Smooth muscle cell (in vitro differentiated cells): ENCODE measurements around the gene UNC93B1. TPM values are rescaled to one million over a fixed set of nuclear protein-coding genes. Genes with fewer than 3 reads are reported as not detected.

Source experiments
- DNase-seq: peaks from one replicate; lab custom pipeline; 2025; ENCODE audit not compliant: unreplicated experiment; lab: John Stamatoyannopoulos, UW
- H2AFZ ChIP-seq: fragments of 200-600 bp; sonication (generic); 2 replicates; pipeline ENCODE4 v1.6.0; 2016; ENCODE audit warnings: antibody characterized with exemption, low read depth, mild to moderate bottlenecking
- H3F3A ChIP-seq: fragments of 200-600 bp; sonication (generic); 2 replicates; pipeline ENCODE4 v1.6.0; 2017; ENCODE audit warnings: antibody characterized with exemption, low read depth
- H3K27ac ChIP-seq: fragments of 200-600 bp; sonication (generic); 2 replicates; pipeline ENCODE4 v1.5.1; 2016; ENCODE audit warnings: low read depth, mild to moderate bottlenecking
- H3K27me3 ChIP-seq: fragments of 200-600 bp; sonication (generic); 2 replicates; pipeline ENCODE4 v1.6.1; 2016; ENCODE audit warnings: low read depth, mild to moderate bottlenecking
- H3K36me3 ChIP-seq: fragments of 200-600 bp; sonication (generic); 2 replicates; pipeline ENCODE4 v1.5.1; 2016; ENCODE audit warnings: low read depth
- H3K4me1 ChIP-seq: fragments of 200-600 bp; sonication (generic); 2 replicates; pipeline ENCODE4 v1.5.1; 2016; ENCODE audit warnings: low read depth
- H3K4me2 ChIP-seq: fragments of 200-600 bp; sonication (generic); 2 replicates; pipeline ENCODE4 v1.6.0; 2016; ENCODE audit warnings: mild to moderate bottlenecking
- H3K4me3 ChIP-seq: fragments of 200-600 bp; sonication (generic); 2 replicates; pipeline ENCODE4 v1.5.1; 2016; ENCODE audit warnings: mild to moderate bottlenecking
- H3K79me2 ChIP-seq: fragments of 200-600 bp; sonication (generic); 2 replicates; pipeline ENCODE4 v1.6.0; 2016; ENCODE audit warnings: low read depth, mild to moderate bottlenecking
- H3K9ac ChIP-seq: fragments of 200-600 bp; sonication (generic); 2 replicates; pipeline ENCODE4 v1.6.0; 2016; ENCODE audit warnings: low read depth
- H3K9me3 ChIP-seq: fragments of 200-600 bp; sonication (generic); replicated peaks from 2 replicates; pipeline ENCODE4 v1.5.1; 2016; ENCODE audit warnings: low read depth
- H4K20me1 ChIP-seq: fragments of 200-600 bp; sonication (generic); 2 replicates; pipeline ENCODE4 v1.6.0; 2016; ENCODE audit warnings: low read depth
- WGBS: methylation state at CpG from one replicate; pipeline ENCODE4 v1.1.7; 2016; ENCODE audit warnings: low lambda C conversion rate; 5-methylcytosine and 5-hydroxymethylcytosine counted together
- polyA plus RNA-seq: library from polyadenylated mRNA; unstranded; fragments of >200 nt; fragmentation: Nextera tagmentation; extraction: Ambion mirVana; gene quantifications from 2 replicates; pipeline ENCODE4 v1.2.1, GENCODE V29; 2016
- total RNA-seq: library from RNA; depleted of rRNA; stranded (reverse); fragments of >200 nt; gene quantifications from 2 replicates; pipeline ENCODE4 v1.2.3, GENCODE V29; 2014
- TF ChIP-seq, protein P1 (sequence below): fragments of 200-600 bp; sonication (generic); IDR thresholded peaks from 2 replicates; pipeline ENCODE4 v1.5.1; 2017; ENCODE audit warnings: borderline replicate concordance, mild to moderate bottlenecking, antibody characterized with exemption; ENCODE audit not compliant: insufficient read depth, poor library complexity, severe bottlenecking

The UNC93B1 gene
- total and polyA plus RNA-seq, 2 experiments from 2014 or later = 17.5 to 33.4 TPM

GRCh38 chr11:68042219-68043028, 38.5 kb upstream of the UNC93B1 start:
- DNase-seq = no peak
- Histone ChIP-seq H3K27ac (no peak overlapping the region), H4K20me1 (no peaks in the 10 kb centered on the region), H3K27me3 (no peaks in the 10 kb centered on the region), H3K36me3 (no peaks in the 10 kb centered on the region), H3K4me1 (peaks cover 11% of the 10 kb centered on the region), H3K9ac (no peak overlapping the region), H3K4me2 (no peak overlapping the region), H3K9me3 (no peaks in the 10 kb centered on the region), H3F3A (no peaks in the 10 kb centered on the region), H2AFZ (no peak overlapping the region), H3K79me2 (no peaks in the 10 kb centered on the region), H3K4me3 (no peak overlapping the region)
- WGBS = 96% methylated on average over 27 of the region's 27 CpGs
- TF ChIP-seq, protein P1, sequence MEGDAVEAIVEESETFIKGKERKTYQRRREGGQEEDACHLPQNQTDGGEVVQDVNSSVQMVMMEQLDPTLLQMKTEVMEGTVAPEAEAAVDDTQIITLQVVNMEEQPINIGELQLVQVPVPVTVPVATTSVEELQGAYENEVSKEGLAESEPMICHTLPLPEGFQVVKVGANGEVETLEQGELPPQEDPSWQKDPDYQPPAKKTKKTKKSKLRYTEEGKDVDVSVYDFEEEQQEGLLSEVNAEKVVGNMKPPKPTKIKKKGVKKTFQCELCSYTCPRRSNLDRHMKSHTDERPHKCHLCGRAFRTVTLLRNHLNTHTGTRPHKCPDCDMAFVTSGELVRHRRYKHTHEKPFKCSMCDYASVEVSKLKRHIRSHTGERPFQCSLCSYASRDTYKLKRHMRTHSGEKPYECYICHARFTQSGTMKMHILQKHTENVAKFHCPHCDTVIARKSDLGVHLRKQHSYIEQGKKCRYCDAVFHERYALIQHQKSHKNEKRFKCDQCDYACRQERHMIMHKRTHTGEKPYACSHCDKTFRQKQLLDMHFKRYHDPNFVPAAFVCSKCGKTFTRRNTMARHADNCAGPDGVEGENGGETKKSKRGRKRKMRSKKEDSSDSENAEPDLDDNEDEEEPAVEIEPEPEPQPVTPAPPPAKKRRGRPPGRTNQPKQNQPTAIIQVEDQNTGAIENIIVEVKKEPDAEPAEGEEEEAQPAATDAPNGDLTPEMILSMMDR = no peak

DNA sequence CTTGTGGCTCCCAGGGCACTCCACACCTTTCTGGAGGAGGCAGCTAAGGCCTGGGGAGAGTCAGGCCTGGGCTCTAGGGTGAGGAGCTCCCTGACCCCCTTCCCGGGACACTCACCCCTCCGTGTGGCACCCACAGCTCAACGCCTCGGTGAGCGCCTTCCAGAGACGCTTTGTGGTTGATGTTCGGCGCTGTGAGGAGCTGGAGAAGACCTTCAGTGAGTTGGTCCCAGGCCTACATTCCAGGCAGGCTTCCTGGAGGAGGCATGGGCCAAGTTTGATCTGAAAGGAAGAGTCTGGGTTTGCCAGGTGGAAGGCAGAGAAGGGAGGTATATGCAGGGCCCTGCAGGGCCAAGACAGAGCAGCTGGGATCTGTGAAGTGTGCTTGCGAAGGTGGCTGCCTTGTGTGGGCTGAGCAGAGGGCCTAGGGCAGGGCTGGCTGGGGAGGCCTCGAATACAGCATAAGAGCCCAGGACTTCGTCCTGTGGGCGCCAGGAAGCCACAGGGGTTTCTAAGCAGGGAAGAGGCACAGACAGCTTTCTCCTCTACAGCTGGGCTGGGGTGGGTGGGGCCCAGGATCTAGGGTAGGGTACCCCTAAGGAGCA, 37.8 kb upstream of the UNC93B1 start:
- 90% methylated on average over 10 of the region's 12 CpGs for WGBS
- H3K79me2 ChIP-seq = no peaks in the 10 kb centered on the region
- no peak overlapping the region for H3K9ac ChIP-seq
- H3K4me1 ChIP-seq = peaks cover 11% of the 10 kb centered on the region
- TF ChIP-seq, protein P1 = no peak
- H3K27me3 ChIP-seq = no peaks in the 10 kb centered on the region
- DNase-seq = no peak
- no peaks in the 10 kb centered on the region for H3K36me3 ChIP-seq
- no peaks in the 10 kb centered on the region for H4K20me1 ChIP-seq
- H3K9me3 ChIP-seq = no peaks in the 10 kb centered on the region
- H3K4me3 ChIP-seq = no peak overlapping the region
- no peaks in the 10 kb centered on the region for H3F3A ChIP-seq
- no peak overlapping the region for H2AFZ ChIP-seq
- no peak overlapping the region for H3K4me2 ChIP-seq
- H3K27ac ChIP-seq = no peak overlapping the region

GRCh38 chr11:68040957-68041591, 37.2 kb upstream of the UNC93B1 start:
- H3K27ac ChIP-seq = peak overlapping the region; percentile 31
- no peak overlapping the region for H2AFZ ChIP-seq
- no peak overlapping the region for H3K4me2 ChIP-seq
- no peak for DNase-seq
- no peaks in the 10 kb centered on the region for H3K36me3 ChIP-seq
- H3K4me1 ChIP-seq = peaks cover 11% of the 10 kb centered on the region
- no peaks in the 10 kb centered on the region for H4K20me1 ChIP-seq
- H3K4me3 ChIP-seq = no peak overlapping the region
- H3K79me2 ChIP-seq = no peaks in the 10 kb centered on the region
- no peak overlapping the region for H3K9ac ChIP-seq
- no peaks in the 10 kb centered on the region for H3F3A ChIP-seq
- TF ChIP-seq, protein P1 = no peak
- no peaks in the 10 kb centered on the region for H3K9me3 ChIP-seq
- H3K27me3 ChIP-seq = no peaks in the 10 kb centered on the region
- WGBS = 92% methylated on average over 21 of the region's 23 CpGs
